ENCODE data around the gene VNN1.
"Not testable (repeated sequence)": the region's sequence is repeated elsewhere in the genome, so short reads cannot be mapped to it uniquely, and the experiment has no call there.

The VNN1 gene

DNA sequence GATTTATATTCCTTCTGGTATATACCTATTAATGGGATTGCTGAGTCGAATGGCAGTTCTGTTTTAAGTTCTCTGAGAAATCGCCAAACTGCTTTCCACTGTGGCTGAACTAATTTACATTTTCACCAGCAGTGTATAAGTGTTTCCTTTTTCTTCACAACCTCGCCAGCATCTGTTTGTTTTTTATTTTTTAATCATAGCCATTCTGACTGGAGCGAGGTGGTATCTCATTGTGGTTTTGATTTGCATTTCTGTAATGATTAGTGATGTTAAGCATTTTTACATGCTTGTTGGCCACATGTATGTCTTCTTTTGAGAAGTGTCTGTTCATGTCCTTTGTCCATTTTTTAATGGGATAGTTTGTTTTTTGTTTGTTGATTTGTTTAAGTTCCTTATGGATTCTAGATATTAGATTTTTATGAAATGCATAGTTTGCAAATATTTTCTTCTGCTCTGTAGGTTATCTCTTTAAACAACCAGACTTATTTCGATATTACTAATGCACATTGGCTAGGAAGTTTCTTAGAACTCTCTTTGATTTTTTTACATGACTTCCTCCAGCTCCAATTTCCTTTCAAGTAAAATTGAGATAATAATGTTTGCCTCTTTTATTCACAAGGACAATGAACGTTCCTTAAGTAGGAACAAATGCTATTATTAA, 12.2 kb upstream of the VNN1 start:
- in situ Hi-C loops (cut with MboI; ENCODE audit: low sequenced_read_pairs): no loop called here

DNA sequence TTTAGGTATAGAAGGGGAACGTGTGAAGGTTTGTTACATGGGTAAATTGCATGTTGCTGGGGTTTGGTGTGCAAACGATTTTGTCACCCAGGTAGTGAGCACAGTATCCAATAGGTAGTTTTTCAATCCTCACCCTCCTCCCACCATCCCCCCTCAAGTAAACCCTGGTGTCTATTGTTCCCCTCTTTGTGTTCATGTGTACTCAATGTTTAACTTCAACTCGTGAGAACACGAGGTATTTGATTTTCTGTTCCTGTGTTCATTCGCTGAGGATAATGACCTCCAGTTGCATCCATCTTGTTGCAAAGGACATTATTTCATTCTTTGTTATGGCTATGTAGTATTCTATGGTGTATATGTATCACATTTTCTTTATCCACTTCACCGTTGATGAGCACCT, 11.6 kb upstream of the VNN1 start:
- in situ Hi-C loops (cut with MboI; ENCODE audit: low sequenced_read_pairs): no loop called here

- in situ Hi-C loops (cut with MboI; ENCODE audit: low sequenced_read_pairs): no loop called here
Measured at GRCh38 chr6:132719736-132720448, 6.0 kb upstream of the VNN1 start.

- in situ Hi-C loops (cut with MboI; ENCODE audit: low sequenced_read_pairs): no loop called here
Measured at GRCh38 chr6:132715881-132716637, 2.2 kb upstream of the VNN1 start.

- in situ Hi-C loops (cut with MboI; ENCODE audit: low sequenced_read_pairs): no loop called here
Measured at GRCh38 chr6:132715204-132715603, 1.3 kb upstream of the VNN1 start.

GRCh38 chr6:132714160-132714559, 305 bp upstream of the VNN1 start:
- in situ Hi-C loops (cut with MboI; ENCODE audit: low sequenced_read_pairs): no loop called here

GRCh38 chr6:132712366-132712765, 1.5 kb downstream of the VNN1 start:
- in situ Hi-C loops (cut with MboI; ENCODE audit: low sequenced_read_pairs): no loop called here

DNA sequence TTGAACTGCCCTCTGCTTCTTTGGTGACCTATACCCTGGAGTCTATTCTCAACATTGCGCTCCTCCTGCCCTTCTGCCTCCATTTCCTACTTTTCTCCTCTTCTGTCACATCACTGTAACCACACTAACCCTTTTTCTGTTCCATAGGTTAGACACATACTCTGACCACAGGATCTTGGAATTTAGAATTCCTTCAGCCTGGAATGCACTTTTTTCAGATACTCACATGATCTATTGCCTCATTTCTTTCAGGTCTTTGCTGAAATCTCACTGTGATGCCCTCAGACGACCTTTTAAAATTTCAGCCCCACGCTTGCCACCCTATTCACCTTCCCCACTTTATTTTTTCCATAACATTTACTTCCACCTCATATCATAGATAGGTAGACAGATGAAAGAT, 5.1 kb downstream of the VNN1 start:
- in situ Hi-C loops (cut with MboI; ENCODE audit: low sequenced_read_pairs): no loop called here

DNA sequence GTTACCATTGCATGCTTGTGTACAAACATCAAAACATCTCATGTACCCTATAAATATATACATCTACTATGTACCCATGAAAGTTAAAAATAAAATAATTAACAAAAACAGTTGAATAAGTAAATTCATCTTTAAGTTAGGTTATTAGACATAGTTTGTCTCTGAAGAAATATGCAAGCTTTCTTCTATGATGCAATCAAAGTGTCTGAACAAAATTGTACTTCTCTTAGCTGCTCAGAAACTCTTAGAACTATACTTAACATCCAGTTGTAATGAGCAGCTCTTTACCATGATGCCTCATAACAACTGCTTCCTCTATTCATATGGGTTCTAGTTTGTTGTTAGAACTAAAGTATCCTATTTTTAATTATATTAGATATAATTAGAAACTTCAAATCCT, 5.9 kb downstream of the VNN1 start:
- in situ Hi-C loops (cut with MboI; ENCODE audit: low sequenced_read_pairs): no loop called here

GRCh38 chr6:132706756-132707155, 7.1 kb downstream of the VNN1 start:
- in situ Hi-C loops (cut with MboI; ENCODE audit: low sequenced_read_pairs): not testable (repeated sequence)

DNA sequence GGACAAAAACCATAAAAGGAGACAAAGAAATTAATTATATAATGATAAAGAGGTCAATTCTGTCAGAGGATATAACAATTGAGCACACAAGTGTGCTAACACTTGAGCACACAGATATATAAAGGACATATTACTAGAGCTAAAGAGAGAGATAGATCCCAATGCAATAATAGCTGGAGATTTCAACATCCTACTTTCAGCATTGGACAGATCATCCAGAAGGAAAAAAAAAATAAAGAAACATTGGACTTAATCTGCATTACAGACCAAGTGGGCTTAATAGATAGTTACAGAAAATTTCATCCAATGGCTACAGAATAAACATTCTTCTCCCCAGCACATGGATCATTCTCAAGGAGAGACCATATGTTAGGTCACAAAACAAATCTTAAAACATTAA, 9.9 kb downstream of the VNN1 start:
- in situ Hi-C loops (cut with MboI; ENCODE audit: low sequenced_read_pairs): no loop called here

GRCh38 chr6:132698608-132699007, 15.2 kb downstream of the VNN1 start:
- in situ Hi-C loops (cut with MboI; ENCODE audit: low sequenced_read_pairs): no loop called here

- in situ Hi-C loops (cut with MboI; ENCODE audit: low sequenced_read_pairs): no loop called here
Measured at GRCh38 chr6:132695773-132696172, 18.1 kb downstream of the VNN1 start.

GRCh38 chr6:132693478-132693877, 20.4 kb downstream of the VNN1 start:
- in situ Hi-C loops (cut with MboI; ENCODE audit: low sequenced_read_pairs): no loop called here

DNA sequence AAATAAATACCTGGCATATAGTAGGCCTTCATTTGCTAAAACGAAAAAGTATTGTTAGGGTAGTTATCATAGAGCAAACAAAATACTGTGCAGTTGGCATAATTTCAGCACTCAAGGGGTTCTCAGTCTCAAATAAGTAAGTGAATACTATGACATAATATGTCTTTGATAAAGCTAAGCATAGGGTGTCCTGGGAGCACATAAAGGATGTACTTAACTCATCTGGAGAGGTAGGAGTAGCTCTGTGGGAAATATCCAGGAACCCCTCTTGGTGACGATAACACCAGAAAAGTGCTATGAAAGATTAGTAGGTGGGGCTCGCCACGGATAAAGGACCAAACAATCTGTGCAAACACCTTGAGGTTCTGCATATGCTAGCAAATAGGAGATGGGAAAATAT, 23.2 kb downstream of the VNN1 start:
- in situ Hi-C loops (cut with MboI; ENCODE audit: low sequenced_read_pairs): no loop called here

DNA sequence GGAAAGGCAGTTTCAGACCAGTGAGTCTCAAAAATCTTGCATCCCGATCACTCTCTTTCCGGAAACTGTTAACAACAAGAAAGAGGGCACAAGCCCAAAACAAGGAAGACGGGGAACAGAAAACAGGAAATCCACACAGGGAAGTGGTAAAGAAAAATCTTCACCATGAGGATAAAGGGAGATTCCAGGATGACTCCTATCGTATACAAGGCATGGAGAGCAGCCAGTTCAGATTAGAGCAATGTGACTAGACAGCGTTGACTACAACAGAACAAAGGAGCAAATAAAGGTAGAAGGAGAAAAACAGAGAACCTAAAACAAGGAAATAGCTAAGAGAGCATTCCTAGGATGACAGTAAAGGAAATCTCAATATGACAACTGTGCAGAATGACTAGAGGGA, 26.5 kb downstream of the VNN1 start:
- in situ Hi-C loops (cut with MboI; ENCODE audit: low sequenced_read_pairs): no loop called here

GRCh38 chr6:132686531-132686930, 27.3 kb downstream of the VNN1 start:
- in situ Hi-C loops (cut with MboI; ENCODE audit: low sequenced_read_pairs): no loop called here

DNA sequence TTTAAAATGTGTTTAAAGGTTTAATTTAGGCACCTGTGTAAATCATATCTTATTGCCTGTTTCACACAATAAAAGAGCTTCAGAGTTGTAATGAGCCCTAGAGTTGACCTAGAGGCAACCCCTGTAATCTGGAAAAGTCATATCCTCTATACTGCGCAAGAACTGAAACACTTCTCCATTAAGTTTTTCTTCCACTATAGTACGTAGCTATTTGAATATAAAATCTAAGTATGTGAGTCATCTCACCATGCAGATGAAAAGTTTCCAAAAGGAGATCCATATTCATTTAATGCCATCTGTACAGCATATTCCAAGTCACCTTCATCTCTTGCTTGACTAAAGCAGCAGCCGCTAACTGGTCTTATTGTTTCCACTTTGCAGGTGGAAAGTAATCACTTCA, 28.8 kb downstream of the VNN1 start:
- in situ Hi-C loops (cut with MboI; ENCODE audit: low sequenced_read_pairs): no loop called here

DNA sequence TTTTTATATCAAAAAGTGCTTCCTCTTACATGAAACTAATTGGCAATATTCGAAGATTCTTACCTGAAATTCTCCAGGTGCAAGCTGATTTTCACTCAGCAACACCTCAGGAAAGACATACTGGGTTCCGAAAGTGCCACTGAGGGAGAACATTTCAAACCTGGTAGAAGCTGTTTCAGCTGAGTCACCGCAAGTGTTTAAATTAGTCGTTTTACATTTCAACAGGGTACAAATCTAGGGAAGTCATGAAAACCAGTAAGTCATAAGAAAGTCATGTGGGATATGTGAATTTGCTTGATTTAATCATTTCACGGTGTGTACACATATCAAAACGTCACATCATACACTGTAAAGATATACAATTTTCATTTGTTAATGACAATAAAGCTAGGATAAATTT, 29.6 kb downstream of the VNN1 start:
- in situ Hi-C loops (cut with MboI; ENCODE audit: low sequenced_read_pairs): no loop called here

- in situ Hi-C loops (cut with MboI; ENCODE audit: low sequenced_read_pairs): no loop called here
Measured at GRCh38 chr6:132683543-132683942, 30.3 kb downstream of the VNN1 start.

DNA sequence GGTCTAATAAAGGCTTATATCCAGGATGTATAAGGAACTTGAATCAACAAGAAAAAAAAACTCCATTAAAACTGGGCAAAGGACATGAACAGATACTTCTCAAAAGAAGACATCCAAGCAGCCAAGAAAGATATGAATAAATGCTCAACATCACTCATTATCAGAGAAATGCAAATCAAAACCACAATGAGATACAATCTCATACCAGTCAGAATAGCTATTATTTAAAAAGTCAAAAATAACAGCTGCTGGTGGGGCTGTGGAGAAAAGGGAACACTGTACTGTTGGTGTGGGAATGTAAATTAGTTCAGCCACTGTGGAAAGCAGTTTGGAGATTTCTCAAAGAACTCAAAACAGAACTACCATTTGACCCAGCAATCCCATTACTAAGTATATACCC, 34.8 kb downstream of the VNN1 start:
- in situ Hi-C loops (cut with MboI; ENCODE audit: low sequenced_read_pairs): not testable (repeated sequence)

GRCh38 chr6:132675749-132676148, 38.1 kb downstream of the VNN1 start:
- in situ Hi-C loops (cut with MboI; ENCODE audit: low sequenced_read_pairs): no loop called here

All from HL-60/S4 treated with retinoic acid at 250 ng/mL for 4 days and 3 days (cell line).